Measurements from ENCODE around the gene GALNT8.

GALNT8 gene

GRCh38 chr12:4816744-4817525, 96.7 kb downstream of the GALNT8 start:
- DNase-seq (ENCODE audit: extremely low read depth, low read depth) = no peak
- no peak for TF ChIP-seq CTCF (IDR thresholded peaks at IDR 0.05; ENCODE audit: low read depth, low read length)

DNA sequence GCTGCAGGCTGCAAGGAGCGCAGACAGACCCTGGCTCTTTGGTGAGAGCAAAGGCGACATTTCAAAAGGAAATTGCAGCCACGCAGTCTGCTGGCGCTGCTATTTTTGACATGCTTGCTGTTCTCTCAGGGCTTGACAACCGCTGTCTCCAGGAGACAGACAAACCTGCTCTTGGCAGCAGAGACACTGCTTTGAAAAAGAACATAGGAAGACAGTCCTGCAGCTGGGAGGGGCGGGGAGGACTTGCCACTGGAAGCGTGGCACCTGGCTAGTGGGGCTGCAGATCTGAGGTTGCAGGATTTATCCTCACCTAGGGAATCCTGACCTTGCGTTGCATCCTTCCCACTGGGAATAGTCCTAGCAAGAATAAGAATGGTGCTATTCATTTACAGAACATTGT, 97.7 kb downstream of the GALNT8 start:
- no peak for TF ChIP-seq CTCF (IDR thresholded peaks at IDR 0.05; ENCODE audit: low read depth, low read length)
- DNase-seq (ENCODE audit: extremely low read depth, low read depth) = no peak

- no peak for DNase-seq (ENCODE audit: extremely low read depth, low read depth)
- TF ChIP-seq CTCF (IDR thresholded peaks at IDR 0.05; ENCODE audit: low read depth, low read length) = no peak
These were observed 99.5 kb downstream of the GALNT8 start for GRCh38 chr12:4819654-4820053.

- no peak for DNase-seq (ENCODE audit: extremely low read depth, low read depth)
- TF ChIP-seq CTCF (IDR thresholded peaks at IDR 0.05; ENCODE audit: low read depth, low read length) = no peak
These were observed 100.8 kb downstream of the GALNT8 start for GRCh38 chr12:4820971-4821370.

Data from AG09319 (cell line).